GM19455 (cell line): ENCODE results near the gene KCNK7.
A peak's percentile ranks its signal among the peaks of the same experiment; 100 is the strongest.
"Not testable (repeated sequence)": the region's sequence is repeated elsewhere in the genome, so short reads cannot be mapped to it uniquely, and the experiment has no call there.

Experiments used
- ATAC-seq: cut with Tn5 transposase; IDR thresholded peaks from one replicate; pipeline ENCODE4 v1.9.1; 2021; ENCODE audit not compliant: unreplicated experiment

KCNK7 gene, protein sequence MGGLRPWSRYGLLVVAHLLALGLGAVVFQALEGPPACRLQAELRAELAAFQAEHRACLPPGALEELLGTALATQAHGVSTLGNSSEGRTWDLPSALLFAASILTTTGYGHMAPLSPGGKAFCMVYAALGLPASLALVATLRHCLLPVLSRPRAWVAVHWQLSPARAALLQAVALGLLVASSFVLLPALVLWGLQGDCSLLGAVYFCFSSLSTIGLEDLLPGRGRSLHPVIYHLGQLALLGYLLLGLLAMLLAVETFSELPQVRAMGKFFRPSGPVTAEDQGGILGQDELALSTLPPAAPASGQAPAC

DNA sequence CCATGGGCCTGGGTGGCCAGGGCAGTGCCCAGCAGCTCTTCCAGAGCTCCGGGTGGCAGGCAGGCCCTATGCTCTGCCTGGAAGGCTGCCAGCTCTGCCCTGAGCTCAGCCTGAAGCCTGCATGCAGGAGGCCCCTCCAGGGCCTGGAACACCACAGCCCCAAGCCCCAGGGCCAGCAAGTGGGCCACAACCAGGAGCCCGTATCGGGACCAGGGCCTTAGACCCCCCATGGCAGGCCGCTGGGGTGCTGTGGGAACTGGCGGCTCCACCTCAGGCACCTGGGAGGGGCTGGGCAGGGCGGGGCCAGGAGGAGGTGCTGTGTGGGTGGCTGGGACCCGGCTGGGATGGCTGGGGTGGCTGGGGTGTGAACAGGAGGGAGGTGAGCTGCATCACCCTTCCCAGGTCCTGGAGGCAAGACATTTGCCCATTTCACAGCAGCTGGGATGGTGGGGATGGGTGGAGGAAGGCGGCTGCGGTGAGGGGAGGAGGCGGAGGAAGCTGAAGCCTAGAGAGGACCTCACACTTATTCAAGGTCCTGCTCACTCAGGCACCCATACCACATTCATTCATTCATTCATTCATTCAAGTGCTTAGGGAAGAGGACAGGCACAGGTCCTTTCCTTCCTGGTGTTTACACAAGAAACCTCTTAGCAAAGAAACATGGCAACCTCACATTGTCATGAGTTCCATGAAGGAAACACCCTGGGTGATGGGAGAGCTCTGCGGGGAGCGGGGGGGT is at the start of gene KCNK7:
Gene KCNK7, minus strand, starts transcription at position 258 of the 739 bp plus-strand sequence. Its CDS starts 28 bp downstream, at position 230.
- no peak for ATAC-seq

DNA sequence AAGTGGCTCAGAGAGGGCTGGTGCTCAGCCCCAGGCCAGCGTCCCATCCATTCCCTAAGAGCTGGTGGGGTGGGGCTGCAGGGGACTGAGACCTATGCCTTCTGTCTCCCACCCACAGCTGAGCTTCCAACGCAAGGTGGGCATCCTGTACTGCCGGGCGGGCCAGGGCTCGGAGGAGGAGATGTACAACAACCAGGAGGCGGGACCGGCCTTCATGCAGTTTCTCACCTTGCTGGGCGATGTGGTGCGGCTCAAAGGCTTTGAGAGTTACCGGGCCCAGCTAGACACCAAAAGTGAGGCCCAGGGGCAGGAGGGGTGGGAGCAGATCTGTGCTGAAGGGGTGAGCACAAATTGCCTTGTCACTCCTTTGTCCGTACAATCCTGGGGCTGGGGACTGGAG is 49.2 kb upstream of the KCNK7 start:
- no peak for ATAC-seq

DNA sequence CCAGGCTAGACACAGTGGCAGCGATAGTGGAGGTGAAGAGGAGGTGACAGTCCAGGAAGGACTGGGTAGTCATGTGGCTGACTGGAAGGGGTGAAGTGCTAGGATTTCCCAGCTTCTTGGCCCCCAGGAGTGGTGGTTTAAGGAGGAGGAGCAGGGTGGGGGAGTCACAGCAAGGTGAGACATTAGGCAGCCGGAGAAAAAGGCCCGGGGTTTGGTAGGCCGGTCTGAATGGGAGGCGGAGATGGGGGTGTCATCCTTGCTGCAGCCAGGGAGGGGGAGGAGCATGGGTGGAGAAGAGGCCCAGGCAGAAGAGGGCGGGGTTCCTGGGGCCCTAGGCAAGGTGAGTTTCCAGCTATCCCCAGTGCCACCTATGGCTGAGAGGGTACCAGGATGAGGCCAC is 48.4 kb upstream of the KCNK7 start:
- ATAC-seq = no peak

DNA sequence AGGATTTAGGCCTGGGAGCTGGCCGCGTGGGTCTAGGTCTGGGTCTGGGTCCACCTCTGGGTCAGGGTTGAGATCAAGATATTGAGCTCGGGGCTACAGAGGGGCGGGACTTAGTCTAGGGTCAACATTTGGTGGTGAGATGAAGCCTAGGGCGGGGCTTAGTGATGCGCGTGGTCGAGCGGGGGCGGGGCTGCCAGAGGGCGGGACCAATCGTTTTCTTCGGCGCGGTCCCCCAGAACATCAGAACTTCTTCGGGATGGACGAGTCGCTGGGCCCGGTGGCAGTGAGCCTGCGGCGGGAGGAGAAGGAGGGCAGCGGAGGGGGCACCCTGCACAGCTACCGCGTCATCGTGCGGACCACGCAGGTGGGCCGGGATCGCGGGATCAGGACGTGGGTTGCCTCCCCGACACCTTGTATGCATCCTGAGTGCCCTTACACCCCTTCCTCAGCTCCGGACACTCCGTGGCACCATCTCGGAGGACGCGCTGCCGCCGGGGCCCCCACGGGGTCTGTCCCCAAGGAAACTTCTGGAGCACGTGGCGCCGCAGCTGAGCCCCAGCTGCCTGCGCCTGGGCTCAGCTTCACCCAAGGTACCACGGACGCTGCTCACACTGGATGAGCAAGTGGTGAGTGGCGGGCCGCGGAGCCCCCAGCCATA is 46.5 kb upstream of the KCNK7 start:
- no peak for ATAC-seq

DNA sequence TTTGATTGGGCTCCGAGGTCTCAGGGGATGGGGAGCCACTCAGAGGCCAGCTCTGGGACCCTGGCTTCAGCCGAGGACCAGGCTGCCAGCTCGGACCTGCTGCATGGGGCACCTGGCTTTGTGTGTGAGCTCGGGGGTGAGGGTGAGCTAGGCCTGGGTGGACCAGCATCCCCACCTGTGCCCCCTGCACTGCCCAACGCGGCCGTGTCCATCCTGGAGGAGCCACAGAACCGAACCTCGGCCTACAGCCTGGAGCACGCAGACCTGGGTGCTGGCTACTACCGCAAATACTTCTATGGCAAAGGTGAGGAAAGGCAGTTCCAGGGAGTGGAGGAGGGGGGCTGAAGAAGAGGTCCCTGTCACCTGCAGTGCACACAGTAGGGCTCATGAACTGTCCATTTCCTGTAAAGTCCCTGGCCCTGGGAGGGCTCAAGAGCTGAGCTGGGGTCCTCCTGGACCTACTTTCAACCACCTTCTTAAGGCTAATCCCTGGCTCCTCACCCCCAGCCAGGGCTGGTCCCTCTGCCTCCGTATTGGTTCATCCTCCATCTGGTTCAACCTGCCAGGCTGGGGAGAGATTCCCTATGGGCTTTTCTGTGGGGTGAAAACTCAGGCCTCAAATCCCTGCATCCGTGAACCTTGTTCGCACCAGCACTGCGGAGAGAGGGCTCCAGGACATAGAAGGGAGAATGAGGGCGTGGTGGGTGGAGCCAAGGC is 45.9 kb upstream of the KCNK7 start:
- ATAC-seq = no peak

DNA sequence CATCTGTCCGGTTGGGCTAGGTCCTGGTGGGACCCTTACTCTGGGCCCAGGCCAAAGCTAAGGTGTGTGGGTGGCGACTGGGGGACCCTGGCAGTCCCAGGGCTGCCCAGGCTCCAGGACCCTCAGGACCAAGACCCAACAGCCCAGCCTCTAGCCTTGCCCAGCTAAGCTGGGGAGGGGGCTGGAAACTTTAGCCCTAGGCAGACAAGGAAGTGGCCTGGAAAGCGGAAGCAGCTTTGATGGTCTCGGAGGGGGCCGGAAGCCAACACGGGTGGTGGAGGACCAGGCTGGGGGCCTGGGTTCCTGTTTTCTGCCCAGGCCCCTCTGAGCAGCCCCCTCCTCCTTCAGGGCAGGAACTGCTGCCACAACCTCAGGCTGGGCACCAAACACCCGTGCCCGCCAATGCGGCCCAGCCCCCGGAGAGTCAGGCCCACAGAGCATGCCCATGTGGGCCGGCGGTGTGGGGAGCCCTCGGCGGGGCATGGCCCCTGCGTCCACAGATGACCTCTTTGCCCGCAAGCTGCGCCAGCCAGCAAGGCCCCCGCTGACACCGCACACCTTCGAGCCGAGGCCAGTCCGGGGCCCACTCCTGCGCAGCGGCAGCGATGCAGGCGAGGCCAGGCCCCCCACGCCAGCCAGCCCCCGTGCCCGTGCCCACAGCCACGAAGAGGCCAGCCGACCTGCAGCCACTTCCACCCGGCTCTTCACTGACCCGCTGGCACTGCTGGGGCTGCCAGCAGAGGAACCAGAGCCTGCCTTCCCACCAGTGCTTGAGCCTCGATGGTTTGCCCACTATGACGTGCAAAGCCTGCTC is 45.1 kb upstream of the KCNK7 start:
- ATAC-seq = no peak

DNA sequence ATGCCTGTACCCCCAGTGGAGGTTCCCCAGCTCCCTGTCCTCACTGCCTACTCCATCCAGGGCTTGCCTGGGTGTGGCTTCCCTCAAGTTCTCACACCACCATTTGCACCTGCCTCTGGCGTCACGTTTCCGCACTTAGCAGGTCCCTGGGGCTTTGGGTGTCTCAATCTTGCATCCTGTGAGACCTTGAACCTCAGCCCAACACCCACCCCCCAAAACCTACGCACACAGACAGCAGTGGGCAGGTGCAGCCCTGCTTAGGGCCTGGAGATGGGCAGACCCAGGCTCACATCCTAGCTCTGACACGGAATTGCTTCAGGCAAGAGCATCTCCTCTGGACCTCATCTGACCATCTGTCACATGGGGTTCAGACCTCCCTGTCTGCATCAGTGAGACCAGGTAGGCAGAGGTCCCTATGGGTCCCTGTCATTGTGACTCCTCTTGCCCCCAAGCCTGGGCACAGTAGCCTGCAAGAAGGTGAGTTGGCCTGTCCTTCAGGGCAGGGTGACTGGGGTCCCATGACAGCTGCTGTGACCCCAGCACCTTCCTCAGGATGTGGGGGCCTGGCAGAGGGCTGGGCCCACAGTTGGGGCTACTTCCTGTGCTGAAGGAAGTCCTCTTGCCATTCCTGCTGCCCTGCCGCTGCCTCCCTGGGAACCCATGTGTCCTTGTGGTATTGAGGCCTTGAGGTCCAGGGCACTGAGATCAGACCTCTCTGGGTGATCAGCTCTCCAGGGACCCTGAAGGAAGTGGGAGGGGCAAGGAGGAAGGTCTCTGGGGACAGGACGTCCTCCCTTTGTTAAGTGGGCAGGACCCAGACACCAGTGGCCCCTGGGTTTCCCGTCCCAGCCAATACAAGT is 44.3 kb upstream of the KCNK7 start:
- ATAC-seq = no peak

DNA sequence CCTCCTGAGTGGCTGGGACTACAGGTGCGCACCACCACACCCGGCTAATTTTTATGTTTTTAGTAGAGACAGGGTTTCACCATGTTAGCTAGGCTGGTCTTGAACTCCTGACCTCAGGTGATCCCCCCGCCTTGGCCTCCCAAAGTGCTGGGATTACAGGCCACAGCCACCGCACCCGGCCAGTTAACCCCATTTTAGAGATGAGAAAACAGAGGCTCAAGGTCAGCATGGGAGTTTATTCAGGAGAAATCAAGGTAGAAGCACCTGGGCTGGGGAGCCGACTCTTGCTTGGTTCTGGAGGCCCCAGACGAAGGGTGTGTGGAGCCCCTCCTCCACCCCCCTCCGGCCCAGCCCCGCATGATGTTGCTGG is 43.6 kb upstream of the KCNK7 start:
- ATAC-seq = not testable (repeated sequence)

DNA sequence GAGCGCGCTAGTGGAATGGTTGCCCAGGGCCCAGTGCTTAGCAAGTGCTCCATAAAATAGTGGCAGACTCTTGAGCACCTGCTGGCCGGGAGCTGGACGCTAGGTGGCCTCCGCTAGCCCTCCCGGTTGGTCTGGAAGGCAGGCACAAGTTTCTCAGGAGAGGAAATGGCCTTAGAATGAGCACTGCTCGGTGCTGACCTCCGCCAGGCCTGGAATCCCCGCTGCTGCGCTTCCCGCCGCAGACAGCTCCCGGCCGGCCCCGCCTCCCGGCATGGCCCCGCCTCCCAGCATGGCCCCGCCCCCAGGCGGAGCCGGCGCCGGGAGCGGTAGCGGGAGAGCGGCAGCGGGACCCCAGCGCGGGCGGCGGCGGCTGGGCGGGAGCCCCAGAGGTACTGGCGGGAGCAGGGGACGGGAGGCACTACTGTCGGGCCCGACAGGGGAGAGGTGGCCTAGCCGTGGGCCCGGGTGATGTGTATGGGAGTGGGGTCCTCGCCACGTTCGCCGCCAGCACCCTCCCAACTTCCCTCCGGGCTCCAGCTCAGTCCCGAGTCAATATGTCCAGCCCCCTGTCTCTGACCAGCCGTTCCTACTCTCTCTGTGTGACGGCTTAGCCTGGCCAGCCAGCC is 42.3 kb upstream of the KCNK7 start, which contains the start of gene SIPA1:
Gene SIPA1, plus strand, starts transcription at position 308 of the 626 bp plus-strand sequence. CDS start 2,821 bp downstream, outside the sequence.
- peak; percentile 49 for ATAC-seq

DNA sequence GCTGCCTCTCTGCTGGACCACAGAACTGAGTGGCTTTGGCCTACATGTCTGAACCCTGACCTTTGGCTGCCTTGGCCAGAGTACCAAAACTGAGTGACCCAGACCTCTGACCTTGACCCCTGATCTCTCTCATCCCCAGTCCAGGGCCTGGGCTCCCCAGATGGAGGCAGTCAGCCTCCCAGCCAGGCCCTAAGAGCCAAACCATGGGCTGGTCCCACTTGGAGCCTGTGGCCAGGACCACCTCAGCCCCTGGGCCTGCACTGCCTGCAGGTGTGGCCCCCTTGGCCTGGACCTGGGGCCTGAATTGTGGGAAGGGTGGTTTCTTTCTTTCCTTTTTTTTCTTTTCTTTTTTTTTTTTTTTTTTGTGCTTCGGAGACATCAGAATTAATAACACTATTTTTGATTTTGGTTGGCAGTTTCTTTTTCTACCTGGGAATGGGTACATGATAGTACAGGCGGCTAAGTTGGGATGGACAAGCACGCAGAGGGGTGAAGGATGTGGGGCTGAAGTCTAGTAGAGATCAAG is 41.5 kb upstream of the KCNK7 start:
- ATAC-seq = no peak

DNA sequence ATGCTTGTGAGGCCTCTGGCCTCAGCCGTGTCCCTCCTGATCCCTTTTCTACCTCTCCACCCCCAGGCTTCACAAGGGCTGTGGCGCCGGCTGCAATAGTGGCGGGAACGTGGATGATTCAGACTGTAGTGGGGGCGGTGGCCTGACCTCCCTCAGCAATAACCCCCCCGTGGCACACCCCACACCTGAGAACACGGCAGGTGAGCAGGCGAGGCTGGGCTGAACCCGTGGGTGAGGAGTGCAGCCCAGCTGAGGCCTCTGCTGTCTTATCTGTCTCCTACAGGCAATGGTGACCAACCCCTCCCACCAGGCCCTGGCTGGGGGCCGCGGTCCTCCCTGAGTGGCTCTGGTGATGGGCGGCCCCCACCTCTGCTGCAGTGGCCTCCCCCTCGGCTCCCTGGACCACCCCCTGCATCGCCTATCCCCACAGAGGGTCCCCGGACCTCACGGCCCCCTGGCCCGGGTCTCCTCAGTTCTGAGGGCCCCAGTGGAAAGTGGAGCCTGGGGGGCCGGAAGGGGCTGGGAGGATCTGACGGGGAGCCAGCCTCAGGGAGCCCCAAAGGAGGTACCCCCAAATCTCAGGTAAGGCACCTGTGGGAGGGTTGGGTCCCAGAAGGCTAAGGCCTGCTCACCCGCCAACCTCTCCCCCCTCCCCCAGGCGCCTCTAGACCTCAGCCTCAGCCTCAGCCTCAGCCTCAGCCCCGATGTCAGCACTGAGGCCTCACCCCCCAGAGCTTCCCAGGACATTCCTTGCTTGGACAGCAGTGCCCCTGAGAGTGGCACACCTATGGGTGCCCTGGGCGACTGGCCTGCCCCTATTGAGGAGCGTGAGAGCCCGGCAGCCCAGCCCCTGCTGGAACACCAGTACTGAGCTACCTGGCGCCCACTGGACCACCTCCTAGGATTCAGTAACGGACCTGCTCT is 40.8 kb upstream of the KCNK7 start:
- ATAC-seq = no peak

DNA sequence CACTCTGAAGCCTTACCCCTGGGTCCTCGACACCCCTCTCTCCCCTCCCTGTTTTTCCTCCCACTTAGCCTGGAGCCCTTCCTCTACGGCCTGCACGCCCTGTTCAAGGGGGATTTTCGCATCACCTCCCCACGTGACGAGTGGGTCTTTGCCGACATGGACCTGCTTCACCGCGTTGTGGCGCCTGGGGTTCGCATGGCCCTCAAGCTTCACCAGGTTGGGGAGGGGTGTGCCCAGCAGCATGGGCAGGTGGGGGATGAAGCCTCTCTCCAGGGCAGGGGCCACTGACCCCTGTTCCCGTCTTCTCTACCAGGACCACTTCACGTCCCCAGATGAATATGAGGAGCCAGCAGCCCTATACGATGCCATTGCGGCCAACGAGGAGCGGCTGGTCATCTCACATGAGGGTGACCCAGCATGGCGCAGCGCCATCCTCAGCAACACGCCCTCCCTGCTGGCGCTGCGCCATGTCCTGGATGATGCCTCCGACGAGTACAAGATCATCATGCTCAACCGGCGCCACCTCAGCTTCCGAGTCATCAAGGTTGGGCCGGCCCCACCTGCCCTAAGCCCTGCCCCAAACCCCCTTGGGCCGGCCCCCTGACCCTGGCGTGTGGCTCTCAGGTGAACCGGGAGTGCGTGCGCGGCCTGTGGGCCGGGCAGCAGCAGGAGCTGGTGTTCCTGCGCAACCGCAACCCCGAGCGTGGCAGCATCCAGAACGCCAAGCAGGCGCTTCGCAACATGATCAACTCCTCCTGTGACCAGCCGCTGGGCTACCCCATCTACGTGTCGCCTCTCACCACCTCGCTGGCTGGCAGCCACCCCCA is 39.5 kb upstream of the KCNK7 start:
- ATAC-seq = no peak

DNA sequence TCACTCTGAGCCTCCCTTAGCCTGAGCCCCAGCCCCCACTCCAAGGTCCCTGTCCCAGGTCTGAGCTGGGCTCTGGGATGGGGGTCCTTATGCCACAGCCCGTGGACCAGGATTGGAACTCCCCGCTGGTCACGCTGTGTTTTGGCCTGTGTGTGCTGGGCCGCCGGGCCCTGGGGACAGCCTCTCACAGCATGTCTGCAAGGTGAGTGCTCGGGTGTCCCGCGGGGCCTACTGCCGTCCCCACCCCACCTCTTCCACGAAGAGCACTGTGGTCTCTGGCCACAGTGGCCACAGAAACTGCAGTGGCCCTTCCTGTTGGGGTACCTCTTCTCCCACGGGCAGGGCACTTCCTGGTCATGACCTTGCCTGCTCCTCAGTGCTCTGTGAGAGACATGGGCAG is 38.8 kb upstream of the KCNK7 start:
- ATAC-seq = no peak

DNA sequence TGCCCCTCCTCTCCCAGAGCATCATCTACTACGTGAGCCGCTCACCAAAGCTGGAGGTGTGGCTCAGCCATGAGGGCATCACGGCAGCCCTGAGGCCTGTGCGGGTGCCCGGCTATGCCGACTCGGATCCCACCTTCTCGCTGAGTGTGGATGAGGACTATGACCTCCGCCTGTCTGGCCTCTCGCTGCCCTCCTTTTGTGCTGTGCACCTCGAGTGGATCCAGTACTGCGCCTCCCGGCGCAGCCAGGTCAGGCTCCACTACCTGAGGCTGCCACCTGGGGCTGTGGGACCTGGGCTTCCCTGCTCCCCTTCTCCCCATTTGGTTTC is 38.5 kb upstream of the KCNK7 start:
- ATAC-seq = no peak

DNA sequence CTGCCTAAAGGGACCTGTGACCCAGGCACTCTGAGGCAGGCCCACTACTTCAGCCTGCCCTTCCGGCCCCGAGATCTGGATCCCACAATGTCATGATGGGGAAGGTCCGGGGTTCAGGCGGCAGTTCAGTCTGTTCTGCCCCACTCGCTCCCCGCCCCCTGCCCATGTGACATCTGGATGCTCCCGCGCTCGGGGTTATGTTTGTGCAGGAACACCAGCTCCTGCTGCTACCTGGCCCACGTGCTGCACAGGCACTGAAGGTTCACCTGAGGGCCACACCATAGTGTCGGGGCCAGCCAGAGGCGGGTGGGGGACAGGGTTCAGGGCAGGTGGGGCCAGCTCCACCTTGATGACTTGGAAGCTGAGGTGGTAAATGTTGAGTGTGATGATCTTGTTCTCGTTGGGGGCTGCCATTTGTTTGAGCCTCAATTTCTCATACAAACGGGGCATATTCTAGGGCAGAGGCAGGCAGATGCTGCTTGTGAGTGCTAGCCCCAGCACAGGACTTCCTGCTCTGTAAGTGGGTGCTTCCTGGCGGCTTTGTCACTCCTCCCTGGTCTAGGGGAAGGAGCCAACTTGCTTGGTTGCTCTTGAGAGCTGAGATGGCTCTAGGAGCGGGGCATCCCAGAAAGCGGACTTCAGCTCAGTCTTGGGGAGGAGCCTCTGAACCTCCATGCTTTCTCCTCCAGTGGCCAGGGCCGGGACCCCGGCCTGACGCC is 37.9 kb upstream of the KCNK7 start:
- no peak for ATAC-seq

DNA sequence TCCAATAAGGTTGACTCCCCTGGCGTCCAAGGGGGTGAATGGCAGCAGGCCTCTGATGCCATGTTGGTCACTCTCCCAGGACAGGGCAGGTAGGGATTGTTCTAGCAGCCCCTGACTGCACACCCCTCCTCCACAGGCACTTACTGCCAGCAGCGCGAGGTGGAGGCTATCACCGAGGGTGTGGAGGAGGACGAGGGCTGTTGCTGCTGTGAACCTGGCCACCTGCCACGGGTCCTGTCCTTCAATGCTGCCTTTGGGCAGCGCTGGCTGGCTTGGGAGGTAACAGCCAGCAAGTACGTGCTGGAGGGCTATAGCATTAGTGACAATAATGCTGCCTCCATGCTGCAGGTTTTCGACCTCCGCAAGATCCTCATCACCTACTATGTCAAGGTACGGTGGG is 34.6 kb upstream of the KCNK7 start:
- no peak for ATAC-seq
